ENCODE results near the gene SLC49A4.

Gene SLC49A4

DNA sequence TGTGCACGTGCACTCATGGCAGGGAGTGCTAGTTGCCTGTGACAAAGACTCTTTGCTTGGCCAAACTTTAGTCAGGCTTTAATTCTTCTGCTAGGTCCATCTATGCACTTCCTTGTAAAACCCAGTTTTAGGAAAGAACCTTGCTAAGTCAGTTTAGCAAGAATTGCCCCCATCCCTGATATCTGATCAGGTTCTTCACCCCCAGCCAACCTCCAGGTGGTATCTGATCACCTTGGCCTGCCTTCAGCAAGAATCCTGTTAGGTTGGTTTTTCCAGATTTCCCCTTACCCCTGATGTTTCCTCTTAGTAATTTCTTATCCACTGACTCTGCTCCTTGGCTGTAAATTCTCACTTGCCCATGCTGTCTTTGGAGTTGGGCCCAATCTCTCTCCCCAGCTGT lies 9.6 kb upstream of the SLC49A4 start:
- peaks cover 4% of the 10 kb centered on the region; the same call in 1 of the 2 replicates for H3K36me3 ChIP-seq (ENCODE audit: insufficient read depth, low read length)
- H3K27ac ChIP-seq (ENCODE audit: low read depth, low read length, poor library complexity, severe bottlenecking), result no peak overlapping the region
- H3K4me3 ChIP-seq (ENCODE audit: low read depth, low read length, poor library complexity, severe bottlenecking), result no peak overlapping the region
- H3K27me3 ChIP-seq (ENCODE audit: insufficient read depth, low read length), result no peaks in the 10 kb centered on the region
- no peaks in the 10 kb centered on the region for H4K20me1 ChIP-seq (ENCODE audit: insufficient read depth, low read length)
- no peaks in the 10 kb centered on the region for H3K9me3 ChIP-seq (ENCODE audit: low read length)
- no peak overlapping the region for H2AFZ ChIP-seq (ENCODE audit: low read length)
- peaks cover 4% of the 10 kb centered on the region for H3K79me2 ChIP-seq (ENCODE audit: insufficient read depth, low read length)
- H3K9ac ChIP-seq (ENCODE audit: low read length), result no peak overlapping the region
- no peaks in the 10 kb centered on the region for H3F3A ChIP-seq (ENCODE audit: insufficient read depth, low read length)
- no peak overlapping the region for H3K4me2 ChIP-seq (ENCODE audit: low read length)
- peaks cover 11% of the 10 kb centered on the region for H3K4me1 ChIP-seq (ENCODE audit: insufficient read depth, low read length, severe bottlenecking)
- H3K9me2 ChIP-seq (ENCODE audit: low read depth, low read length), result no peaks in the 10 kb centered on the region
- TF ChIP-seq, protein P1, sequence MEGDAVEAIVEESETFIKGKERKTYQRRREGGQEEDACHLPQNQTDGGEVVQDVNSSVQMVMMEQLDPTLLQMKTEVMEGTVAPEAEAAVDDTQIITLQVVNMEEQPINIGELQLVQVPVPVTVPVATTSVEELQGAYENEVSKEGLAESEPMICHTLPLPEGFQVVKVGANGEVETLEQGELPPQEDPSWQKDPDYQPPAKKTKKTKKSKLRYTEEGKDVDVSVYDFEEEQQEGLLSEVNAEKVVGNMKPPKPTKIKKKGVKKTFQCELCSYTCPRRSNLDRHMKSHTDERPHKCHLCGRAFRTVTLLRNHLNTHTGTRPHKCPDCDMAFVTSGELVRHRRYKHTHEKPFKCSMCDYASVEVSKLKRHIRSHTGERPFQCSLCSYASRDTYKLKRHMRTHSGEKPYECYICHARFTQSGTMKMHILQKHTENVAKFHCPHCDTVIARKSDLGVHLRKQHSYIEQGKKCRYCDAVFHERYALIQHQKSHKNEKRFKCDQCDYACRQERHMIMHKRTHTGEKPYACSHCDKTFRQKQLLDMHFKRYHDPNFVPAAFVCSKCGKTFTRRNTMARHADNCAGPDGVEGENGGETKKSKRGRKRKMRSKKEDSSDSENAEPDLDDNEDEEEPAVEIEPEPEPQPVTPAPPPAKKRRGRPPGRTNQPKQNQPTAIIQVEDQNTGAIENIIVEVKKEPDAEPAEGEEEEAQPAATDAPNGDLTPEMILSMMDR (IDR thresholded peaks at IDR 0.05; ENCODE audit: low read length), result no peak
- TF ChIP-seq EZH2 (IDR thresholded peaks at IDR 0.05; ENCODE audit: borderline replicate concordance, low read length), result no peak

GRCh38 chr3:122786066-122786465 lies 8.8 kb upstream of the SLC49A4 start:
- H4K20me1 ChIP-seq (ENCODE audit: insufficient read depth, low read length), result no peaks in the 10 kb centered on the region
- no peaks in the 10 kb centered on the region for H3F3A ChIP-seq (ENCODE audit: insufficient read depth, low read length)
- no peaks in the 10 kb centered on the region for H3K27me3 ChIP-seq (ENCODE audit: insufficient read depth, low read length)
- H3K4me3 ChIP-seq (ENCODE audit: low read depth, low read length, poor library complexity, severe bottlenecking), result no peak overlapping the region
- H3K27ac ChIP-seq (ENCODE audit: low read depth, low read length, poor library complexity, severe bottlenecking), result no peak overlapping the region
- no peak overlapping the region for H2AFZ ChIP-seq (ENCODE audit: low read length)
- no peak overlapping the region for H3K9ac ChIP-seq (ENCODE audit: low read length)
- no peak overlapping the region for H3K4me2 ChIP-seq (ENCODE audit: low read length)
- no peaks in the 10 kb centered on the region for H3K9me2 ChIP-seq (ENCODE audit: low read depth, low read length)
- peaks cover 4% of the 10 kb centered on the region for H3K79me2 ChIP-seq (ENCODE audit: insufficient read depth, low read length)
- H3K9me3 ChIP-seq (ENCODE audit: low read length), result no peaks in the 10 kb centered on the region
- TF ChIP-seq, protein P1 (IDR thresholded peaks at IDR 0.05; ENCODE audit: low read length), result no peak
- TF ChIP-seq EZH2 (IDR thresholded peaks at IDR 0.05; ENCODE audit: borderline replicate concordance, low read length), result no peak
- peaks cover 4% of the 10 kb centered on the region; the same call in 1 of the 2 replicates for H3K36me3 ChIP-seq (ENCODE audit: insufficient read depth, low read length)
- peaks cover 16% of the 10 kb centered on the region for H3K4me1 ChIP-seq (ENCODE audit: insufficient read depth, low read length, severe bottlenecking)

- TF ChIP-seq, protein P1 (IDR thresholded peaks at IDR 0.05; ENCODE audit: low read length), result no peak
- no peak for TF ChIP-seq EZH2 (IDR thresholded peaks at IDR 0.05; ENCODE audit: borderline replicate concordance, low read length)
- Histone ChIP-seq H3K4me3 (ENCODE audit: low read depth, low read length, poor library complexity, severe bottlenecking) (no peak overlapping the region), H3K79me2 (ENCODE audit: insufficient read depth, low read length) (peaks cover 4% of the 10 kb centered on the region), H3K4me2 (ENCODE audit: low read length) (no peak overlapping the region), H3K4me1 (ENCODE audit: insufficient read depth, low read length, severe bottlenecking) (peaks cover 30% of the 10 kb centered on the region), H3F3A (ENCODE audit: insufficient read depth, low read length) (no peaks in the 10 kb centered on the region), H3K36me3 (ENCODE audit: insufficient read depth, low read length) (peaks cover 4% of the 10 kb centered on the region; the same call in 1 of the 2 replicates), H2AFZ (ENCODE audit: low read length) (no peak overlapping the region), H3K27ac (ENCODE audit: low read depth, low read length, poor library complexity, severe bottlenecking) (no peak overlapping the region), H4K20me1 (ENCODE audit: insufficient read depth, low read length) (no peaks in the 10 kb centered on the region), H3K9me3 (ENCODE audit: low read length) (no peaks in the 10 kb centered on the region), H3K9ac (ENCODE audit: low read length) (no peak overlapping the region), H3K9me2 (ENCODE audit: low read depth, low read length) (no peaks in the 10 kb centered on the region), H3K27me3 (ENCODE audit: insufficient read depth, low read length) (no peaks in the 10 kb centered on the region)
Measured at GRCh38 chr3:122787872-122788271, 7.0 kb upstream of the SLC49A4 start.
